ENCODE results near the gene ADARB1.

Gene ADARB1

GRCh38 chr21:45055861-45056260 lies 18.5 kb upstream of the ADARB1 start:
- DNase-seq, result peak; percentile 51

GRCh38 chr21:45056296-45056904 lies 18.0 kb upstream of the ADARB1 start:
- no peak for DNase-seq

GRCh38 chr21:45056917-45057560 lies 17.3 kb upstream of the ADARB1 start:
- DNase-seq, result no peak

GRCh38 chr21:45057886-45058285 lies 16.5 kb upstream of the ADARB1 start:
- no peak for DNase-seq

- DNase-seq, result no peak
Observed at GRCh38 chr21:45059121-45059520, 15.3 kb upstream of the ADARB1 start.

- no peak for DNase-seq
Observed at GRCh38 chr21:45060089-45060488, 14.3 kb upstream of the ADARB1 start.

GRCh38 chr21:45060675-45061311 lies 13.6 kb upstream of the ADARB1 start:
- DNase-seq, result no peak

GRCh38 chr21:45064091-45064490 lies 10.3 kb upstream of the ADARB1 start:
- DNase-seq, result no peak

GRCh38 chr21:45064618-45065399 lies 9.6 kb upstream of the ADARB1 start:
- DNase-seq, result peak; percentile 57

GRCh38 chr21:45067462-45068285 lies 6.7 kb upstream of the ADARB1 start:
- no peak for DNase-seq

- no peak for DNase-seq
Observed at GRCh38 chr21:45069085-45069484, 5.3 kb upstream of the ADARB1 start.

- DNase-seq, result peak; percentile 55
Observed at GRCh38 chr21:45069711-45070110, 4.7 kb upstream of the ADARB1 start.

GRCh38 chr21:45071078-45071873 lies 3.1 kb upstream of the ADARB1 start:
- no peak for DNase-seq

- no peak for DNase-seq
Observed at GRCh38 chr21:45071874-45072737, 2.3 kb upstream of the ADARB1 start.

GRCh38 chr21:45072738-45073300 lies 1.6 kb upstream of the ADARB1 start:
- DNase-seq, result no peak

GRCh38 chr21:45073301-45074047 lies 906 bp upstream of the ADARB1 start:
- peak; percentile 35 for DNase-seq

- DNase-seq, result peak; percentile 47
Observed at GRCh38 chr21:45074818-45075595, 627 bp downstream of the ADARB1 start.

GRCh38 chr21:45075596-45076244 lies 1.3 kb downstream of the ADARB1 start:
- no peak for DNase-seq
